ENCODE results near the gene SORCS3. TPM values are rescaled to one million over a fixed set of nuclear protein-coding genes. Genes with fewer than 3 reads are reported as not detected.

Gene SORCS3
- total RNA-seq, 1 donor from 2014 or later = not detected

GRCh38 chr10:104735036-104735756 is 94.1 kb downstream of the SORCS3 start:
- no peak for DNase-seq (ENCODE audit: low spot score)
- TF ChIP-seq CTCF (IDR thresholded peaks at IDR 0.05) = no peak
- Mint-ChIP-seq H3K27me3 (ENCODE audit: low read depth) (peaks cover 5% of the 10 kb centered on the region), H3K9me3 (ENCODE audit: low read depth) (no peaks in the 10 kb centered on the region), H3K36me3 (ENCODE audit: low read depth) (no peaks in the 10 kb centered on the region), H3K27ac (ENCODE audit: unreplicated experiment) (no peak overlapping the region), H3K4me3 (ENCODE audit: unreplicated experiment) (no peak overlapping the region), H3K4me1 (ENCODE audit: low read depth) (no peaks in the 10 kb centered on the region)

GRCh38 chr10:104735757-104736391 is 94.8 kb downstream of the SORCS3 start:
- no peaks in the 10 kb centered on the region for H3K9me3 Mint-ChIP-seq (ENCODE audit: low read depth)
- H3K4me3 Mint-ChIP-seq (ENCODE audit: unreplicated experiment) = no peak overlapping the region
- DNase-seq (ENCODE audit: low spot score) = no peak
- no peak for TF ChIP-seq CTCF (IDR thresholded peaks at IDR 0.05)
- H3K4me1 Mint-ChIP-seq (ENCODE audit: low read depth) = no peaks in the 10 kb centered on the region
- H3K27ac Mint-ChIP-seq (ENCODE audit: unreplicated experiment) = no peak overlapping the region
- H3K36me3 Mint-ChIP-seq (ENCODE audit: low read depth) = no peaks in the 10 kb centered on the region
- peaks cover 5% of the 10 kb centered on the region for H3K27me3 Mint-ChIP-seq (ENCODE audit: low read depth)

- DNase-seq (ENCODE audit: low spot score) = no peak
- no peak overlapping the region for H3K27ac Mint-ChIP-seq (ENCODE audit: unreplicated experiment)
- no peak for TF ChIP-seq CTCF (IDR thresholded peaks at IDR 0.05)
- peaks cover 4% of the 10 kb centered on the region for H3K9me3 Mint-ChIP-seq (ENCODE audit: low read depth)
- H3K27me3 Mint-ChIP-seq (ENCODE audit: low read depth) = peaks cover under 1% of the 10 kb centered on the region
- no peak overlapping the region for H3K4me3 Mint-ChIP-seq (ENCODE audit: unreplicated experiment)
- no peaks in the 10 kb centered on the region for H3K4me1 Mint-ChIP-seq (ENCODE audit: low read depth)
- no peaks in the 10 kb centered on the region for H3K36me3 Mint-ChIP-seq (ENCODE audit: low read depth)
Measured at GRCh38 chr10:104741127-104741526, 100.0 kb downstream of the SORCS3 start.

DNA sequence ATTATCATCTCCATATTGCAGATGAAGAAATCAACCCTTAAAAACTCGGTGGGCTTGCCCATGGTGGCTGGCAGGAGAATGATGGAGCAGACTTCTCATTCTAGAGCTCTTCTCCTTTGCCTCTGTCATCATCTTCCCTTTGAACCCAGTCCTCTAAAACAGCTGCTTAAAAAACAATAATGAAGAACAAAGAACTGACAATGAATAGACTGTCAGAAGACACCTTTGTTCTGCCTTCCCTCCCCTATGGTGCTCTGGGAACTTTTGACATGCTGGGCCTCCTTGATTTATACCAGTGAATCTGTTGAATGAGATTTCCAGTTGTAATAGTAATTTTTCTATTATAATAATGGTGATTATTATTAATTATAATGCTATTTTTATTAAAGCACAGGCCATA is 103.0 kb downstream of the SORCS3 start:
- Mint-ChIP-seq H3K4me1 (ENCODE audit: low read depth) (no peaks in the 10 kb centered on the region), H3K27ac (ENCODE audit: unreplicated experiment) (no peak overlapping the region), H3K9me3 (ENCODE audit: low read depth) (peaks cover 4% of the 10 kb centered on the region), H3K36me3 (ENCODE audit: low read depth) (no peaks in the 10 kb centered on the region), H3K27me3 (ENCODE audit: low read depth) (no peaks in the 10 kb centered on the region), H3K4me3 (ENCODE audit: unreplicated experiment) (no peak overlapping the region)
- DNase-seq (ENCODE audit: low spot score) = no peak
- no peak for TF ChIP-seq CTCF (IDR thresholded peaks at IDR 0.05)

DNA sequence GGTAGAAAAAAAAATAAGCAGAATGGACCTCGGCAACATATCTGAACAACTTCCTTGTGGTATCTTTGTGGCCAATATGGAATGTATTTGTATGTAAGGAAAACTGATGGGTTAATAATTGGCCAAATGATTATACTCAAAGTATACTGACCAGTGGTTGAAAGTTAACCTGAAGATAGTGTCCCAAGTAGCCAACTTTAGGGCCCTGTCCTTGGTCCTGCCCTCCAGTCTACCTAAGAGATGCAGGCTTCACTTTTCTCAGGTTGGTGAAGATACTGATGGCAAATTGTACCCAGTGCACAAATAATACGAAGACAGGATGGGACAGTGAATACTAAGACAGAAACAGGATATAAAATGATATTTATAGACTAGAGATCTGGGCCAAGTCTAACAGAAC is 109.2 kb downstream of the SORCS3 start:
- Mint-ChIP-seq H3K4me3 (ENCODE audit: unreplicated experiment) (no peak overlapping the region), H3K27me3 (ENCODE audit: low read depth) (no peaks in the 10 kb centered on the region), H3K4me1 (ENCODE audit: low read depth) (no peaks in the 10 kb centered on the region), H3K9me3 (ENCODE audit: low read depth) (peaks cover 6% of the 10 kb centered on the region), H3K36me3 (ENCODE audit: low read depth) (no peaks in the 10 kb centered on the region), H3K27ac (ENCODE audit: unreplicated experiment) (no peak overlapping the region)
- DNase-seq (ENCODE audit: low spot score) = no peak
- TF ChIP-seq CTCF (IDR thresholded peaks at IDR 0.05) = no peak
